IMR-90 (cell line): ENCODE results near the gene ANTXRL. TPM values are rescaled to one million over a fixed set of nuclear protein-coding genes. Genes with fewer than 3 reads are reported as not detected.

ENCODE experiments used
- ATAC-seq: fragments of 200-7000 bp; cut with Tn5 transposase; 2 replicates; pipeline ENCODE4 v1.9.1; 2020; ENCODE audit warnings: low read depth, mild to moderate bottlenecking, moderate library complexity
- BruUV-seq: library from RNA; stranded (reverse); fragments of 400-500 nt; replicated peaks from 2 replicates; lab custom pipeline; 2021; lab: Mats Ljungman, UMichigan
- CTCF ChIA-PET: fragments of 300-600 bp; formaldehyde crosslinking; extraction: SDS; loops from one replicate; lab custom pipeline; 2021; ENCODE audit warnings: antibody characterized with exemption; lab: Yijun Ruan, JAX
- POLR2A ChIA-PET: fragments of 300-600 bp; sonication (Branson Sonifier 250); formaldehyde crosslinking; loops from one replicate; lab custom pipeline; 2022; ENCODE audit warnings: antibody characterized with exemption; ENCODE audit not compliant: unreplicated experiment; lab: Charles Lee
- DNase-seq: peaks from one replicate; pipeline ENCODE4 v3.0.0; 2013
- H2AFZ ChIP-seq: replicated peaks from 2 replicates; pipeline ENCODE3; 2013; ENCODE audit warnings: low read length, mild to moderate bottlenecking; ENCODE audit not compliant: poor library complexity
- H2AK5ac ChIP-seq: 2 replicates; pipeline ENCODE4 v1.6.1; 2013; ENCODE audit warnings: low read depth, low read length, inconsistent platforms
- H2AK9ac ChIP-seq: replicated peaks from 2 replicates; pipeline ENCODE3; 2013; ENCODE audit warnings: mild to moderate bottlenecking, low read depth, low read length, moderate library complexity; ENCODE audit not compliant: poor library complexity
- H2BK120ac ChIP-seq: 2 replicates; pipeline ENCODE4 v1.6.1; 2013; ENCODE audit warnings: low read depth, low read length, inconsistent platforms
- H2BK15ac ChIP-seq: 3 replicates; pipeline ENCODE4 v1.6.1; 2013; ENCODE audit warnings: low read depth, low read length, inconsistent platforms
- H2BK20ac ChIP-seq: 2 replicates; pipeline ENCODE4 v1.6.1; 2013; ENCODE audit warnings: low read depth, mild to moderate bottlenecking, inconsistent platforms, low read length, moderate library complexity
- H2BK5ac ChIP-seq: 2 replicates; pipeline ENCODE4 v1.6.1; 2013; ENCODE audit warnings: mild to moderate bottlenecking, low read depth, low read length, inconsistent platforms; ENCODE audit not compliant: poor library complexity, severe bottlenecking
- H3K14ac ChIP-seq: replicated peaks from 2 replicates; pipeline ENCODE4 v1.6.1; 2013; ENCODE audit warnings: low read depth, low read length, inconsistent platforms
- H3K18ac ChIP-seq: 2 replicates; pipeline ENCODE4 v1.6.1; 2013; ENCODE audit warnings: low read depth, low read length, control low read depth
- H3K23ac ChIP-seq: 2 replicates; pipeline ENCODE4 v1.6.1; 2013; ENCODE audit warnings: low read depth, low read length, inconsistent platforms
- H3K27ac ChIP-seq: 2 replicates; pipeline ENCODE4 v1.5.1; 2013; ENCODE audit warnings: mild to moderate bottlenecking, control low read depth, low read length; ENCODE audit not compliant: insufficient read depth
- H3K27me3 ChIP-seq: 2 replicates; pipeline ENCODE4 v1.6.1; 2013; ENCODE audit warnings: low read length; ENCODE audit not compliant: control insufficient read depth, insufficient read depth
- H3K36me3 ChIP-seq: 2 replicates; pipeline ENCODE4 v1.6.1; 2013; ENCODE audit warnings: low read length, mixed read lengths; ENCODE audit not compliant: control insufficient read depth, insufficient read depth
- H3K4ac ChIP-seq: 2 replicates; pipeline ENCODE4 v1.6.1; 2013; ENCODE audit warnings: low read depth, low read length, inconsistent platforms
- H3K4me1 ChIP-seq: 2 replicates; pipeline ENCODE4 v1.6.1; 2013; ENCODE audit warnings: low read length, mixed read lengths; ENCODE audit not compliant: control insufficient read depth, insufficient read depth
- H3K4me2 ChIP-seq: 2 replicates; pipeline ENCODE4 v1.6.1; 2013; ENCODE audit warnings: low read depth, mild to moderate bottlenecking, control low read depth, low read length, moderate library complexity
- H3K4me3 ChIP-seq: 2 replicates; pipeline ENCODE4 v1.5.1; 2013; ENCODE audit warnings: low read depth, mild to moderate bottlenecking, control low read depth, low read length, moderate library complexity; ENCODE audit not compliant: insufficient read depth
- H3K56ac ChIP-seq: 2 replicates; pipeline ENCODE4 v1.6.1; 2013; ENCODE audit warnings: low read length, inconsistent platforms; ENCODE audit not compliant: insufficient read depth; ENCODE audit errors: extremely low read depth
- H3K79me1 ChIP-seq, 2 experiments: 2 replicates each; pipeline ENCODE4 v1.6.1; 2013; ENCODE audit warnings: low read length in 2 of 2, inconsistent platforms in 1 of 2, low read depth in 1 of 2
- H3K9ac ChIP-seq: 2 replicates; pipeline ENCODE4 v1.6.1; 2013; ENCODE audit warnings: low read depth, low read length, control low read depth
- H3K9me1 ChIP-seq: 2 replicates; pipeline ENCODE4 v1.6.1; 2013; ENCODE audit warnings: low read length, inconsistent platforms; ENCODE audit not compliant: insufficient read depth
- H3K9me3 ChIP-seq: 2 replicates; pipeline ENCODE4 v1.6.1; 2013; ENCODE audit warnings: low read length; ENCODE audit not compliant: control insufficient read depth, insufficient read depth
- H4K20me1 ChIP-seq: 2 replicates; pipeline ENCODE4 v1.6.1; 2013; ENCODE audit warnings: low read length, inconsistent platforms; ENCODE audit not compliant: insufficient read depth
- H4K5ac ChIP-seq: 2 replicates; pipeline ENCODE4 v1.6.1; 2013; ENCODE audit warnings: mild to moderate bottlenecking, low read depth, low read length, control low read depth
- H4K8ac ChIP-seq, 2 experiments: 2 replicates each; pipeline ENCODE4 v1.6.1; 2013; ENCODE audit warnings: low read depth in 2 of 2, low read length in 2 of 2, control low read depth in 1 of 2, inconsistent platforms in 1 of 2
- H4K91ac ChIP-seq: 2 replicates; pipeline ENCODE4 v1.6.1; 2013; ENCODE audit warnings: low read depth, low read length, inconsistent platforms; ENCODE audit not compliant: insufficient read depth
- BHLHE40 ChIP-seq: fragments of 150-350 bp; IDR thresholded peaks from 2 replicates; pipeline ENCODE4 v1.6.1; 2016; ENCODE audit warnings: mild to moderate bottlenecking, low read depth, low read length
- RCOR1 ChIP-seq: IDR thresholded peaks from 2 replicates; pipeline ENCODE4 v1.6.1; 2012; ENCODE audit warnings: mild to moderate bottlenecking, low read length, improper control_type of control experiment; ENCODE audit not compliant: insufficient replicate concordance
- WGBS, 2 experiments: methylation state at CpG; one replicate each; pipeline versions ENCODE4 v1.1.5 to v1.1.7; 2013; ENCODE audit warnings: missing lambda C conversion rate in 2 of 2; ENCODE audit not compliant: insufficient read length in 1 of 2; ENCODE audit errors: extremely low coverage in 2 of 2; 5-methylcytosine and 5-hydroxymethylcytosine counted together
- dilution Hi-C: fragments of 300-500 bp; cut with HindIII; formaldehyde crosslinking; loops from one replicate; pipeline ENCODE4 v1.14.3; 2018; ENCODE audit warnings: low sequenced_read_pairs; ENCODE audit not compliant: unreplicated experiment
- in situ Hi-C: fragments of 300-500 bp; cut with MboI; formaldehyde crosslinking; loops from 3 replicates; pipeline ENCODE4 v1.14.3; 2019; ENCODE audit warnings: low sequenced_read_pairs, inconsistent platforms, mixed read lengths
- intact Hi-C: fragments of 100-400 bp; cut with micrococcal nuclease; formaldehyde crosslinking; loops from 2 replicates; pipeline ENCODE4 v1.10.0; 2022
- polyA plus RNA-seq, 3 experiments: library from polyadenylated mRNA; depleted of rRNA; stranded (reverse); fragments of >200 nt; gene quantifications; 2 replicates each; pipeline ENCODE4 v1.2.3, GENCODE V29; 2012; ENCODE audit warnings: low replicate concordance in 1 of 3
- total RNA-seq: library from RNA; depleted of rRNA; stranded (reverse); fragments of >200 nt; gene quantifications from 2 replicates; pipeline ENCODE4 v1.2.3, GENCODE V29; 2012

Gene ANTXRL
- total and polyA plus RNA-seq, 2 of the 4 experiments (the other 2 are of a cell fraction) = not detected

- Histone ChIP-seq H2BK20ac (no peak overlapping the region), H3K27me3 (peaks cover 6% of the 10 kb centered on the region; the same call in 1 of the 2 replicates), H3K4me1 (peaks cover 9% of the 10 kb centered on the region), H2AK5ac (no peak overlapping the region), H4K8ac (no peak overlapping the region), H2AK9ac (no peak overlapping the region), H2BK120ac (no peak overlapping the region), H2BK5ac (no peak overlapping the region), H3K14ac (no peak overlapping the region), H4K5ac (no peak overlapping the region), H3K56ac (no peak overlapping the region), H4K91ac (no peak overlapping the region), H2BK15ac (no peak overlapping the region), H3K4ac (no peak overlapping the region), H3K79me1 (no peaks in the 10 kb centered on the region; a peak in 1 of 4 replicates), H3K36me3 (no peaks in the 10 kb centered on the region), H3K9me3 (no peaks in the 10 kb centered on the region), H3K23ac (no peak overlapping the region), H3K4me3 (no peak overlapping the region), H3K18ac (no peak overlapping the region), H4K20me1 (no peaks in the 10 kb centered on the region), H2AFZ (no peak overlapping the region), H3K27ac (no peak overlapping the region), H3K9ac (no peak overlapping the region), H3K9me1 (peaks cover 4% of the 10 kb centered on the region), H3K4me2 (no peak overlapping the region)
- intact Hi-C loops (no loop called here), in situ Hi-C loops (no loop called here), dilution Hi-C loops (no loop called here)
- DNase-seq (no peak), ATAC-seq (no peak)
- 93% methylated on average over 3 of the region's 21 CpGs; no CpG with 5 or more reads in 1 of the 2 experiments for WGBS, 2 experiments
- no TSS peak for BruUV-seq
- CTCF ChIA-PET = no interaction called here
- no peak for TF ChIP-seq RCOR1
- no peak for TF ChIP-seq BHLHE40
- POLR2A ChIA-PET = no interaction called here
Measured at GRCh38 chr10:46308666-46309450, 22.1 kb downstream of the ANTXRL start.
